Stimulated activated CD8-positive, alpha-beta memory T cell treated with anti-CD3 and anti-CD28 coated beads, Interleukin-15, amount 100 ng/mL, for 48 hours (primary cell): ENCODE data around the gene CH25H.
A peak's percentile ranks its signal among the peaks of the same experiment; 100 is the strongest.
"Not testable (repeated sequence)": the region's sequence is repeated elsewhere in the genome, so short reads cannot be mapped to it uniquely, and the experiment has no call there.

Source experiments
- DNase-seq, 2 donors: peaks; one replicate each; pipeline ENCODE4 v3.0.0-alpha.2; 2020; ENCODE audit warnings: low read depth in 2 of 2

Gene CH25H

DNA sequence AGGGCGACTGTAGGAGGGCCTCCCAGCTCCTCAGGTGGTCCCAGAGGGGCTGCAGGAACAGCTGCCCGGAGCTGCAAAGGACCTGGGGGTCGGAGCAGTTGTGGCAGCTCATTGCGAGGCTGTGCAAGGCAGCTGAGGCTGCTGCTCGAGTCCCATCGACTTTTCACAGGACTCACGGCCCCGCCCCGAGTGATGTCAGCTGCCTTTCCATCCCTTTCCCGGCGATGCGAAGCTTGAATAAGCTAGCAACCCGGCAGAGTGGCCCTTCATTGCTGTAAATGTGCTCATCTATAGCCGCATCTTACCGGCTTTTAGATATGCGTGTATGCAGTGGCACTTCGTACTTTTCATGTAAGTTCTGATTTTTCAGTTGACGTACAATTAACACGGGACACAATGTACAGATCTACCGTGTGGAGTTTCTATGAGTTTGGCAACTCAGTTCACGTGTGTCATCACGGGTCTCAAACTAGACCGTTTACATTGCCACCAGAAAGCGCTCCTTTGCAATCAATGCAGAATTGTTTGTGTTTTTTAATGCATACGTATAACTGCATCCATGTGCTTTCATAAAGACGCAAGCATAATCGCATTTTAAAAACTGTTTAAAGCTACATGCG, at the start of gene CH25H:
Gene CH25H (minus strand): TSS at position 137 of the 620 bp plus-strand sequence. CDS start 25 bp downstream, at position 112.
- peak; percentile 23 to 32 for DNase-seq

DNA sequence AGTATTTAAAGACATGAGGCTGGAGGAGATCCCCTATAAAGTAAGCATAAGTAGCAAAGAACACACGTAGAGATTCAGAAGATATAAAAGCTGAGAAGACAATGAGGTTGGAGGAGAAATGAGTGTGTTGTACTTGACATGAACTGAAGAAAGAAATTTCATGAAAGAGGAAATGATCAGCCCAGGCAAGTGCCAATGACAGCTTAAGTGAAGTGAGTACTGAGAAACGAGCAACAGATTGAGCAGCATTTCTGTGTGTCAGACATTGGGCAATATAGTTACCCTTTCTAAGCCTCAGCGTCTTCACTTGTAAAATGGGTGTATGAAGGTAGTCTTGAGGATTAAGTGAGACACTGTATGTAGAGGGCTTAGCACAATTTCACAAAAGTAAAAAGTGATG, 49.2 kb upstream of the CH25H start:
- no peak for DNase-seq

GRCh38 chr10:89255793-89256192, 48.7 kb upstream of the CH25H start:
- no peak for DNase-seq

DNA sequence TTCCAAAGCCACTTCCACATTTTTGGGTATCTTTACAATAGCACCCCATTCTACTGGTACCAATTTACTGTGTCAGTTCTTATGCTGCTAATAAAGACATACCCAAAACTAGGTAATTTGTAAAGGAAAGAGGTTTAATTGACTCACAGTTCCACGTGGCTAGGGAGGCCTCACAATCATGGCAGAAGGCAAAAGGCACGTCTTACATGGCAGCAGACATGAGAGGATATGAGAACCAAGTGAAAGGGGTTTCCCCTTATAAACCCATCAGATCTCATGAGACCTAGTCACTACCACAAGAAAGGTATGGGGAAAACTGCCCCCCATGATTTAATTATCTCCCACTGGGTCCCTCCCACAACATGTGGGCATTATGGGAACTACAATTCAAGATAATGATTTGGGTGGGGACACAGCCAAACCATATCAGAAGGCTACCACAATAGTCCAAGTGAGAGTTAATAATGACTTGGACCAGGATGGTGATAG, 48.0 kb upstream of the CH25H start:
- DNase-seq = not testable (repeated sequence)

DNA sequence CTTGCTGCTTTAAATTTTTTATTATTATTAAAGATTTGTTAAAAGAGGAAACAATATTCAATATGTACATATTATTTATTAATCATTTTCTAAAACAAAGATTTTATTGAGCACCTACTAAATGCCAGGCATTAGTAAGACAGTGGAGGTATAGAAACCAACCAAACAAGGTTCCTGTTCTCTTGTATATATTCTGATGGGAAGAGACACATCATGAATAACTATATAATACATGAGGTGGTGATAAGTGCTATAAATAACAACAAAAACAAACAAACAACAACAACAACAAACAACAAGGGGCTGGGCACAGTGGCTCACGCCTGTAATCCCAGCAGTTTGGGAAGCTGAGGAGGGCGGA, 45.1 kb upstream of the CH25H start:
- no peak for DNase-seq

DNA sequence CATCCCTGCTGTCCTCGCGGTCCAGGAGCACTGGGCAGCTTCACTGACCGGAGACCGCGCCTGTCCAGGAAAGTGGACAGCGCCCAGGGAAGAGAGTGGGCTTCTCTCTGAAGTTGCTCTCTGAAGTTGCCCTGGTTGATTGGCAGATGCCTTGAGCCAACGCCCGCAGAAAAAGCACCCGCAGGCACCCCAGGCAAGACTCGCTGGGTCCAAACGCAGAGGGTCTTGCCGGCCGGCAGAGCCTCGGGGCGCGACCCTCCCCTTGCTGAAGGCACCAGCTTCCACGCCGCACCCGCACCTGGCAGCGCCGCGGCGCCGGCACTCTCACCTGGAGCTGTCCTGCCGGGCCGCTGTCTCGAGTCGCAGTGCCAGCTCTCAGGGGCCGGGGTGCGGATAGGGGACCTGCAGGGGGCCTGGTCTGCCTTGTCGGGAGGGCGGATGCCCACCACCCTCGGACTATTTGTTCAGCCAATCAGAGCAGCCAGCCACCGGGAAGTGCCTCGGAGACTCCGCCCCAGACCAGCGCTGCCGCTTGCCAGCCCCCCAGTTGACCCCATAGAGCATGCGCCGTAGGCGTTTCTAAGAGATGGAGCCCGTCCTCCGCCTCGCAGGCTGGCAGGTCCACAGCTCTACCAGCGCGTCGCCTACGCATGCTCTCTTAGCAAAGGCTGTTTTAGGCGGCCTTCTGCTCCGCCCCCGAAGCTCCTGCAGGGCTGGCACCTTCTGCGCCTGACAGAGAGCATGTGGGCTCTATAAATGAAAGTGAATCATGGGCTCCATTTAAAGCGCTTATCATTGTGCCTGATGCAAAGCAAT, 44.5 kb upstream of the CH25H start, which contains the start of gene LIPA:
Gene LIPA (minus strand): TSS at position 367 of the 816 bp plus-strand sequence. CDS start 4,127 bp downstream, outside the sequence.
- DNase-seq = peak; percentile 94

DNA sequence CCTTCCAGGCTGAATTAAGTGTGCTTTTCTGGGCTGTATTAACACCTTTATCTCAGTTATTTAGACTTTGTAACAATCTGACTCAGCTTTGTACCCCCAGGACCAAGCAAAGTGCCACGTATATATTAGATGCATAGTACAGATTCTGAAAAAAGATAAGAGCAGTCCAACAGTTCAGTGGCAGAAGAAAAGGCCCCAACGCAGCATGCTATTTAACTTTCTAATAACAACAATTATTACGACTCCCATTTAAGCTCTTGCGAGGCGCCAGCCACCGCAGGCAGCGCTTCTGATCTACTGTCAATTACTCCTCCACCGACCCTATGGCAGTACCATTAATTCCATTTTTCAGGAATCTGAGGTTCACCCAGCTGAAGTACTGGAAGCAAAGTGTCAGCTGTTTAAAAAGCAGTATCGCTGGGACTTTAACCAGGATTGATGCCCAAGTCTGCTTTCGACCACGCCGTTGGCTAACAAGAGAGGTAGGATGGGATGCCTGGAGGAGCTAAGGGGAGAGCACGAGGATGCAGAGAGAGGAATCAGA, 43.8 kb upstream of the CH25H start:
- no peak for DNase-seq

GRCh38 chr10:89248990-89249389, 41.9 kb upstream of the CH25H start:
- no peak for DNase-seq

- not testable (repeated sequence) for DNase-seq
Observed at GRCh38 chr10:89247623-89248022, 40.5 kb upstream of the CH25H start.

GRCh38 chr10:89245802-89246201, 38.7 kb upstream of the CH25H start:
- DNase-seq = no peak

GRCh38 chr10:89242840-89243568, 35.9 kb upstream of the CH25H start:
- DNase-seq = no peak

DNA sequence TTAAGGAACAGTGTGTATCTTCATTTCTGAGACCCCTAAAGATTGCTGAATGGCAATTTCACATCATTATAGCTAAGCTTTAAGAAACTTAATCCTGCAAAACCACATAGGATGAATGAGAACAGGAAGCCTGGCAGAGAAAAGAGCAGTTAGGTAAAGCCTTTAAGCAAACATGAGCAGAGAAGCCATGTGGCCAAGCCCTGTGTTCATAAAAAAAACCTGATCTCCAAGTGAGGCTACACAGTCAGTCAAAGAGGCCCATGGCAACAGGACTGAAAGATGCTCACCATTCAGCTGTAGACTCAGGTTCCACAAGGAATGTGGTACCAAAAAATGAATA, 35.2 kb upstream of the CH25H start:
- DNase-seq = no peak

DNA sequence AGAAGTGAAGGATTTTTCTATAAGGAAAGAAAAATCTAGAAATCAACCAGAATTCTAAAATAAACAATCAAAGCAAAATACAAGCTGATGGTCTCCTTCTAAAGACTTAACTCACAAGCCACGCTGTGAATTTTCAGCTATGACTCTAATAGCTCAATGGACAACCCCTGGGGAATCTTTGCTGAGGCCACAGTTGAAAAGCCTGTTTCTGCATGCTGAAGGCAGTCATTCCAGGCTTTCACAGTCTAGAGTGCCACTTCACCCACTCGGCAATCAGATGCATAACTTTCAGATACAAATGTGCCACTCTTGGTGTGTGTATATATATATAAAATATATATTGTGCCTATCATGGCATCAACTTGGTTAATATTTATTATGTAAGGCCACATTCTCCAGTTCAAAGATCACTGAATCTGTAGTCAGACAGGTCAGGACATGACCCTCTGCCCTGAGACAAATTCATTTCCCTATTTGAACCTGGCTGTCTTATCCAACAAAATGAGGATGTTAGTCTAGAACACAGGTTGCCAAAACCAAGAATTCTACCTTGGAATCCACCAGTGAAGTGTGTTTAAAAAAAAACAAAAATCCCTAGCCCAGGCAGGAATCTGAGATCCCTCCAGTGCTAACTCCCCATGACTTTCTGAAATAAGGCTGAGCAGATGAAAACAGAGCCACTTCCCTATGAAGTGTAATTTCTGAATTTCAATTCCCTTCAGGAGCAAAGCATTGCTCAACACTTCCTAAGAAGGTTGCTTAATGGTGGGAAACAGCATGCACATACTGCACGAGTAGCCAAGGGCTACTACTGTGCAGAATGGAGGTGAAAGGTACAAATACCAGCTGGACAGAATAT, 34.6 kb upstream of the CH25H start:
- no peak for DNase-seq

DNA sequence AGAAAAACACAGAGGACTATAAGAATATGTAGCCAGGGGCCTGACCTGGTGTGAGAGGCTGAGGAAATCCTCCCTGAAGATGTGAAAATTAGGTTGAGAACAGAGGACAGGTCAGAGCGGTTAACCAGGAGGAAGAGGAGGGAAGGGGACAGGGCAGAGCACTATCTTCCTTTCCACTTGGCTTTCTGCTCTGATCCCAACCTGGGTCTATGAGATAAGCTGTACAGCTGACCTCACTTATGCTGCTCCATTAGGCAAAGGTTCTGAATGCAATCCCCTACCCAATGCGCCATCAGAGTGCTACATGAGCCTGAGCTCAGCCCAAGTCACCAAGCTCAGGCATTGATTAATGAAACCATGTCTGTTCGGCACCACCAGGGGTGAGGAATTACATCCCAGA, 33.9 kb upstream of the CH25H start:
- no peak for DNase-seq

- no peak for DNase-seq
Observed at GRCh38 chr10:89240519-89240918, 33.4 kb upstream of the CH25H start.

DNA sequence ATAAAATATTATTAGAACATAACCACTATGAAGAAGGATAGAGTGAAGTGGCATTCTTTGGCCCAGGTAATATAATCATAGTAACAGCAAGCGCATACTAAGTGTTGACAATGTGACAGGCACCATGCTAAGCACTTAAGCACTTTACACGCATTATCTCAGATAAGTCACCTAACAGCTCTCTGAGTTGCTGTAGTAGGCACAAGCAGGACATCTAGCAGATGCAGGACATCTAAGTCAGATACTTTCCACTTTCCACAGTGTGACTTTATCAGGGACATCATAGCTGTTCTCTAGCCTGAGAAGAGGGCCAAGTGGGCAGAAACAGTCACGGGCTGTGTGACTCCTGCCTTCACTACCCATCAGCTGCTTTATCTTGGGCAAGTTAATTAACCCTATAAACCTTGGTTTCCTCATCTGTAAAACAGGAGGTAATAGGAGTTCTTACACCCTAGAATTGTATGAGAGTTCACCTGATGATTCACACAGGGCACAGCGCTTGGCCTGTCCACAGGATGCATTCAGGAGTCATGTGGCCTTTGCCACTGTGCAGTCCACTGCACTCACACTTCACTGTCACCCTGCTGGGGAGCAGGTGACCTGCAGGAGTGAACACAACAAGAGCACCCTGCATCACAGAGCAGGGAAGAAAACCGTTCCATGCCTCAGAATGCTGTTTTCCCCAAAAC, 32.0 kb upstream of the CH25H start:
- no peak for DNase-seq

- no peak for DNase-seq
Observed at GRCh38 chr10:89237849-89238248, 30.7 kb upstream of the CH25H start.

DNA sequence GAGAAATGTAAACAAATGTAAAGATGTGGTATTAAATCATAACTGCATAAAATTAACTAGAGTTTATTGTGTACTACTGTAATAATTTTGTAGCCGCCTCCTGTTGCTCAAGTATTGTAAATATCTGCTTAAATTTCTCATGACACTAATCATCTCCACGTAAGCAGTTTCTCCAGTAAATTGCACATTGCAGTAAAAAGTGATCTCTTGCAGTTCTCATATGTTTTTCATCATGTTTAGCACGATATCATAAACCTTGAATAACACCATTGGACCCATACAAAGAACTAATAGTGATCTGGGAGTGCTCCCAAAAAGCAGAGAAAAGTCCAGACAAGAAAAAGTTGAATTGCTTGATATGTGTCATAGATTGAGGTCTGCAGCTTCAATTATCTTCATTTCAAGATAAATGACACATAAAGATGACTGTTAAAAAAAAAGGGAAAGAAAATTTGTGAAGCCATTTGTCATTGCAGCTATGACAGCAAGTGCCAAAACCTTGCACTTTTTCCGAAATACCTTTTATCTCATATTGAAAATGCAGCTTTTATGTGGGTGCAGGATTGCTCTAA, 29.2 kb upstream of the CH25H start:
- no peak for DNase-seq

DNA sequence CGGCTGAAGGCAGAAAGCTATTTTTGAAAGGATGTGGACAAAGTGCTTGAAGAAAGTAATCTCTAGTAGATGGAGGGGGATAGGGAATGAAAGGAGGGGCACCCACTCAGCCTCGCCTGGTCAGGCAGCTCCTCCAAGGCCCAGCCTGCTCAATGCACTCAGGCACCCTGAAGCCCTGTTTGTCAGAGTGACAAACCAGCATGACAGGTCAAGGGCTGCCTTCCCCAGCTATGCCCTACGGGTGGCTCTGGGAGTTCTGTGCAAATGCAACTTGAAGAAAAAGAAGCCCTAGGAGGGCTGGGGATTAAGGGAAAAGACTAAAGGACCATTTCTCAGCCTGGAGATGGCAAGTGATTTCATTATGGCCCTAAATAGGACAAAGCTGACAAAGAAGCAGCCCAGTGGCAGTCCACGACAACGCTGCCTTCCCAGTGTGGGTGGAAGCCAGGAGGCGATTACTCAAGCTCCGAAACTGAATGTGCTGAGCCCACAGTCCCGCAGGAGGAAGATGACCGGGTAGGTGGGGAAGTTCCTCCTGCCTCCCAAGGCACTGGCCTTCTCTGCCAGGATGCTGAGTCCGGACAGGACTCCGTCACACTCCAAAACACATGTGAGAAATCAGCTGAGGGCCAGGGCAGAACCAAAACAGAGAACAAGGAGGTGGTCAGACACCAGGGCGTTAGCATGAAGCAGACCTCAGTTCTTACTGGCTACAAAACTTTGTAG, 28.1 kb upstream of the CH25H start:
- no peak for DNase-seq

- no peak for DNase-seq
Observed at GRCh38 chr10:89233033-89233432, 25.9 kb upstream of the CH25H start.
